Activated CD8-positive, alpha-beta memory T cell treated with anti-CD3 and anti-CD28 coated beads, Interleukin-2, amount 50 U/mL, for 4 hours (primary cell): Measurements from ENCODE around the gene ZNF382.
"Not testable (repeated sequence)": the region's sequence is repeated elsewhere in the genome, so short reads cannot be mapped to it uniquely, and the experiment has no call there.

Experiments used
- DNase-seq: peaks from one replicate; pipeline ENCODE4 v3.0.0-alpha.2; 2020

The ZNF382 gene

GRCh38 chr19:36605101-36605876 lies at the start of gene ZNF382:
Gene ZNF382, plus strand, starts transcription at chr19:36605313. Its CDS starts 4,602 bp downstream, at chr19:36609915.
- peak; percentile 88 for DNase-seq

GRCh38 chr19:36564391-36564790 lies 40.7 kb upstream of the ZNF382 start:
- DNase-seq: no peak

- no peak for DNase-seq
Observed at GRCh38 chr19:36572593-36573019, 32.5 kb upstream of the ZNF382 start.

GRCh38 chr19:36573020-36573894 lies 31.9 kb upstream of the ZNF382 start, which contains the start of gene ZNF529:
Gene ZNF529, minus strand, starts transcription at chr19:36573292. Its CDS starts 946 bp downstream, at chr19:36572346.
- peak; percentile 80 for DNase-seq

GRCh38 chr19:36573895-36574720 lies 31.0 kb upstream of the ZNF382 start:
- DNase-seq: no peak

- no peak for DNase-seq
Observed at GRCh38 chr19:36574741-36575140, 30.4 kb upstream of the ZNF382 start.

- no peak for DNase-seq
Observed at GRCh38 chr19:36577271-36577996, 27.7 kb upstream of the ZNF382 start.

- no peak for DNase-seq
Observed at GRCh38 chr19:36579255-36579654, 25.9 kb upstream of the ZNF382 start.

GRCh38 chr19:36602681-36603080 lies 2.4 kb upstream of the ZNF382 start:
- not testable (repeated sequence) for DNase-seq

GRCh38 chr19:36604656-36605100 lies 435 bp upstream of the ZNF382 start:
- peak; percentile 89 for DNase-seq

GRCh38 chr19:36605877-36606478 lies 865 bp downstream of the ZNF382 start:
- DNase-seq: no peak

GRCh38 chr19:36627057-36627456 lies 21.9 kb downstream of the ZNF382 start:
- DNase-seq: no peak

- no peak for DNase-seq
Observed at GRCh38 chr19:36635342-36635741, 30.2 kb downstream of the ZNF382 start.

GRCh38 chr19:36638862-36639510 lies 33.9 kb downstream of the ZNF382 start:
- DNase-seq: no peak

GRCh38 chr19:36646746-36647145 lies 41.6 kb downstream of the ZNF382 start:
- DNase-seq: no peak

GRCh38 chr19:36652958-36653357 lies 47.8 kb downstream of the ZNF382 start:
- DNase-seq: no peak

GRCh38 chr19:36665832-36666231 lies 60.7 kb downstream of the ZNF382 start:
- DNase-seq: no peak

- DNase-seq: no peak
Observed at GRCh38 chr19:36668646-36669045, 63.5 kb downstream of the ZNF382 start.

- DNase-seq: no peak
Observed at GRCh38 chr19:36672368-36672767, 67.3 kb downstream of the ZNF382 start.

GRCh38 chr19:36674201-36674600 lies 69.1 kb downstream of the ZNF382 start:
- DNase-seq: no peak

GRCh38 chr19:36679455-36679854 lies 74.3 kb downstream of the ZNF382 start:
- DNase-seq: no peak
